ENCODE data around the gene PCOLCE2. TPM values are rescaled to one million over a fixed set of nuclear protein-coding genes. Genes with fewer than 3 reads are reported as not detected.
A peak's percentile ranks its signal among the peaks of the same experiment; 100 is the strongest.

Gene PCOLCE2
- total and polyA plus RNA-seq, 10 of the 15 experiments (the other 5 are each of a cell fraction or from before 2014, with no cell fraction given) = 0.11 to 7.6 (median 0.40) TPM

DNA sequence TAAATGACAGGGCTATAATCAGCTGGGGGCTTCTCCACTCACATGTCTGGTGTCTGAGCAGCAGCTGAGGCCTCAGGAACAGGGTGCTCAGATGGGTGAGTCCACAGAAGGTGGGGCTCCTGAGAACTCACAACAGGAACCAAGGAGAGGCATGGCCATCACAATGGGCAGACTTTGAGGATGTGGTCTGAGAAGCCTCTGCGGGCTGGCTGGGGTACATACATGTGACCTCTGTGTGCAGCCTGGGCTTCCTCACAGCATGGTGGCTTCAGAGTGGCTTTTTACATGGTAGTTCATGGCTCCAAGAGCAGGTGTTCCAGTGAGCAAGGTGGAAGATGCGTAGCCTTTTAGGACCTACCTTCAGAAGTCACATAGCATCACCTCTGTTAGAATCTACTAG lies 106.3 kb downstream of the PCOLCE2 start:
- Histone ChIP-seq H3K4me2 (ENCODE audit: control insufficient read depth, insufficient read depth) (no peak overlapping the region), H3K9me3 (replicated peaks; ENCODE audit: control insufficient read depth, insufficient read depth, low read length) (no peaks in the 10 kb centered on the region), H3K27me3 (replicated peaks in 1 of 2; ENCODE audit: control insufficient read depth in 2 of 2, insufficient read depth in 2 of 2, low read length in 1 of 2) (no peaks in the 10 kb centered on the region), H3K36me3 (ENCODE audit: control insufficient read depth in 2 of 2, insufficient read depth in 2 of 2, low read length in 1 of 2) (no peaks in the 10 kb centered on the region), H2AFZ (ENCODE audit: control insufficient read depth, low read depth, low read length) (no peak overlapping the region), H3K79me2 (ENCODE audit: control insufficient read depth, insufficient read depth, low read length) (no peaks in the 10 kb centered on the region), H3K4me3 (no peak overlapping the region), H3K4me1 (ENCODE audit: control insufficient read depth, insufficient read depth, low read length) (no peaks in the 10 kb centered on the region), H4K20me1 (ENCODE audit: control insufficient read depth, insufficient read depth) (no peaks in the 10 kb centered on the region), H3K27ac (ENCODE audit: control insufficient read depth, insufficient read depth) (no peak overlapping the region), H3K9ac (ENCODE audit: control insufficient read depth, insufficient read depth, low read length) (no peak overlapping the region)
- POLR2A ChIA-PET = no interaction called here
- in situ Hi-C loops (cut with MboI) = no loop called here
- ATAC-seq (0 out of 3 replicates have a peak, but pooled peaks have one; percentile 19), FAIRE-seq (no peak), DNase-seq (ENCODE audit: low read depth, low spot score) (no peak)
- SMC1A ChIA-PET (ENCODE audit: uncharacterized antibody, unreplicated experiment) = no interaction called here
- intact Hi-C loops (cut with micrococcal nuclease; ENCODE audit: unreplicated experiment) = no loop called here
- CTCF ChIA-PET = no interaction called here
- 37% methylated on average over 2 of the region's 2 CpGs for WGBS (ENCODE audit: insufficient coverage, insufficient replicate concordance, low lambda C conversion rate, missing lambda C conversion rate)
- RAD21 ChIA-PET (ENCODE audit: unreplicated experiment) = no interaction called here
- BruUV-seq (replicated peaks) = no TSS peak
- TF ChIP-seq BRCA1 (IDR thresholded peaks at IDR 0.05; ENCODE audit: low read depth, low read length) = no peak
- TF ChIP-seq, protein P1, sequence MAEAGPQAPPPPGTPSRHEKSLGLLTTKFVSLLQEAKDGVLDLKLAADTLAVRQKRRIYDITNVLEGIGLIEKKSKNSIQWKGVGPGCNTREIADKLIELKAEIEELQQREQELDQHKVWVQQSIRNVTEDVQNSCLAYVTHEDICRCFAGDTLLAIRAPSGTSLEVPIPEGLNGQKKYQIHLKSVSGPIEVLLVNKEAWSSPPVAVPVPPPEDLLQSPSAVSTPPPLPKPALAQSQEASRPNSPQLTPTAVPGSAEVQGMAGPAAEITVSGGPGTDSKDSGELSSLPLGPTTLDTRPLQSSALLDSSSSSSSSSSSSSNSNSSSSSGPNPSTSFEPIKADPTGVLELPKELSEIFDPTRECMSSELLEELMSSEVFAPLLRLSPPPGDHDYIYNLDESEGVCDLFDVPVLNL (IDR thresholded peaks at IDR 0.05; ENCODE audit: low read depth, low read length) = no peak
- no peak for TF ChIP-seq KAT2A (conservative IDR thresholded peaks at IDR 0.05; ENCODE audit: control insufficient read depth, low read depth, low read length)
- no peak for TF ChIP-seq SREBF1 (IDR thresholded peaks at IDR 0.05; ENCODE audit: low read length)
- TF ChIP-seq CEBPB (IDR thresholded peaks at IDR 0.05; ENCODE audit: borderline replicate concordance in 1 of 2, low read depth in 2 of 2, low read length in 2 of 2) = no peak
- no peak for TF ChIP-seq EP300 (IDR thresholded peaks at IDR 0.05; ENCODE audit: borderline replicate concordance in 1 of 2, control insufficient read depth in 1 of 2, low read depth in 2 of 2, low read length in 2 of 2)
- TF ChIP-seq FOXK2 (IDR thresholded peaks at IDR 0.05) = no peak
- no peak for TF ChIP-seq HDAC6 (IDR thresholded peaks at IDR 0.05; ENCODE audit: unreplicated experiment)
- TF ChIP-seq, protein P2, sequence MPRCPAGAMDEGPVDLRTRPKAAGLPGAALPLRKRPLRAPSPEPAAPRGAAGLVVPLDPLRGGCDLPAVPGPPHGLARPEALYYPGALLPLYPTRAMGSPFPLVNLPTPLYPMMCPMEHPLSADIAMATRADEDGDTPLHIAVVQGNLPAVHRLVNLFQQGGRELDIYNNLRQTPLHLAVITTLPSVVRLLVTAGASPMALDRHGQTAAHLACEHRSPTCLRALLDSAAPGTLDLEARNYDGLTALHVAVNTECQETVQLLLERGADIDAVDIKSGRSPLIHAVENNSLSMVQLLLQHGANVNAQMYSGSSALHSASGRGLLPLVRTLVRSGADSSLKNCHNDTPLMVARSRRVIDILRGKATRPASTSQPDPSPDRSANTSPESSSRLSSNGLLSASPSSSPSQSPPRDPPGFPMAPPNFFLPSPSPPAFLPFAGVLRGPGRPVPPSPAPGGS (IDR thresholded peaks at IDR 0.05; ENCODE audit: borderline replicate concordance, insufficient read depth, low read depth, low read length, poor library complexity, severe bottlenecking) = no peak
- TF ChIP-seq FOXM1 (IDR thresholded peaks at IDR 0.05; ENCODE audit: low read depth, low read length) = no peak

Measured in GM12878 (cell line).